SK-N-SH treated with all-trans-retinoic acid at 6 μM for 48 hours (cell line): ENCODE data around the gene BMPR2.

Experiments
- ATAC-seq: fragments of 200-7000 bp; cut with Tn5 transposase; 3 replicates; pipeline ENCODE4 v1.9.1; 2020; ENCODE audit warnings: mild to moderate bottlenecking, moderate library complexity
- ARNTL ChIP-seq: fragments of 450-650 bp; formaldehyde crosslinking; IDR thresholded peaks from 2 replicates; pipeline ENCODE4 v1.5.0; 2020; ENCODE audit warnings: low read depth, mild to moderate bottlenecking, moderate library complexity, borderline replicate concordance
- BACH2 ChIP-seq: fragments of 250-450 bp; sonication (Bioruptor Pico); IDR thresholded peaks from 2 replicates; pipeline ENCODE4 v1.9.0; 2021; ENCODE audit warnings: mild to moderate bottlenecking, borderline replicate concordance
- CSDC2 ChIP-seq: fragments of 250-450 bp; sonication (Bioruptor Pico); IDR thresholded peaks from 2 replicates; pipeline ENCODE4 v1.5.0; 2020; ENCODE audit warnings: mild to moderate bottlenecking, moderate library complexity
- CSRNP3 ChIP-seq: fragments of 250-450 bp; sonication (Bioruptor Pico); IDR thresholded peaks from 2 replicates; pipeline ENCODE4 v1.5.1; 2021; ENCODE audit warnings: mild to moderate bottlenecking, moderate library complexity
- ESRRG ChIP-seq: fragments of 250-450 bp; sonication (Bioruptor Pico); IDR thresholded peaks from 2 replicates; pipeline ENCODE4 v1.6.1; 2021; ENCODE audit warnings: mild to moderate bottlenecking
- GLIS3 ChIP-seq: fragments of 250-450 bp; sonication (Bioruptor Pico); IDR thresholded peaks from 2 replicates; pipeline ENCODE4 v1.5.0; 2020; ENCODE audit warnings: mild to moderate bottlenecking, moderate library complexity
- ISL1 ChIP-seq: fragments of 250-450 bp; sonication (Bioruptor Pico); IDR thresholded peaks from 2 replicates; pipeline ENCODE4 v2.1.2; 2022; ENCODE audit warnings: mild to moderate bottlenecking, moderate library complexity
- OSR1 ChIP-seq: fragments of 250-450 bp; sonication (Bioruptor Pico); IDR thresholded peaks from 2 replicates; pipeline ENCODE4 v1.8.0; 2022; ENCODE audit warnings: moderate library complexity, mild to moderate bottlenecking, inconsistent platforms
- PATZ1 ChIP-seq: fragments of 250-450 bp; sonication (Bioruptor Pico); IDR thresholded peaks from 2 replicates; pipeline ENCODE4 v1.8.0; 2020; ENCODE audit warnings: mild to moderate bottlenecking, moderate library complexity, borderline replicate concordance
- POU6F1 ChIP-seq: fragments of 250-450 bp; sonication (Bioruptor Pico); IDR thresholded peaks from 2 replicates; pipeline ENCODE4 v1.8.0; 2021; ENCODE audit warnings: low read depth, mild to moderate bottlenecking, moderate library complexity, borderline replicate concordance
- PPARA ChIP-seq: fragments of 250-450 bp; sonication (Bioruptor Pico); IDR thresholded peaks from 2 replicates; pipeline ENCODE4 v1.5.0; 2020; ENCODE audit warnings: mild to moderate bottlenecking, borderline replicate concordance
- RARB ChIP-seq: fragments of 250-450 bp; sonication (Bioruptor Pico); IDR thresholded peaks from 2 replicates; pipeline ENCODE4 v1.8.0; 2021; ENCODE audit warnings: mild to moderate bottlenecking, moderate library complexity
- SNAI2 ChIP-seq: fragments of 250-450 bp; sonication (Bioruptor Pico); IDR thresholded peaks from 2 replicates; pipeline ENCODE4 v1.5.0; 2020; ENCODE audit warnings: mild to moderate bottlenecking, moderate library complexity
- TCF4 ChIP-seq: fragments of 250-450 bp; sonication (Bioruptor Pico); IDR thresholded peaks from 2 replicates; pipeline ENCODE4 v1.8.0; 2021; ENCODE audit warnings: mild to moderate bottlenecking, moderate library complexity, borderline replicate concordance
- TOX ChIP-seq: fragments of 250-450 bp; sonication (Bioruptor Pico); IDR thresholded peaks from 2 replicates; pipeline ENCODE4 v1.8.0; 2021; ENCODE audit warnings: mild to moderate bottlenecking, moderate library complexity, borderline replicate concordance
- TSHZ2 ChIP-seq: fragments of 250-450 bp; sonication (Bioruptor Pico); IDR thresholded peaks from 2 replicates; pipeline ENCODE4 v1.5.0; 2020; ENCODE audit warnings: mild to moderate bottlenecking, moderate library complexity
- ZC3H10 ChIP-seq: fragments of 250-450 bp; sonication (Bioruptor Pico); IDR thresholded peaks from 2 replicates; pipeline ENCODE4 v1.5.1; 2021; ENCODE audit warnings: mild to moderate bottlenecking, moderate library complexity
- ZFP3 ChIP-seq: fragments of 250-450 bp; sonication (Bioruptor Pico); IDR thresholded peaks from 2 replicates; pipeline ENCODE4 v1.5.0; 2020; ENCODE audit warnings: mild to moderate bottlenecking, moderate library complexity
- ZFP30 ChIP-seq: fragments of 450-650 bp; formaldehyde crosslinking; IDR thresholded peaks from 2 replicates; pipeline ENCODE4 v1.5.0; 2022; ENCODE audit warnings: mild to moderate bottlenecking, moderate library complexity
- ZNF565 ChIP-seq: fragments of 450-650 bp; formaldehyde crosslinking; conservative IDR thresholded peaks from 2 replicates; pipeline ENCODE4 v1.5.0; 2020; ENCODE audit warnings: low read depth, mild to moderate bottlenecking, moderate library complexity
- ZNF70 ChIP-seq: fragments of 450-650 bp; formaldehyde crosslinking; IDR thresholded peaks from 2 replicates; pipeline ENCODE4 v1.5.0; 2020; ENCODE audit warnings: mild to moderate bottlenecking, moderate library complexity

The BMPR2 gene

GRCh38 chr2:202406445-202406978, 30.4 kb downstream of the BMPR2 start (continued):
- TF ChIP-seq POU6F1 = no peak

GRCh38 chr2:202408546-202409140, 32.5 kb downstream of the BMPR2 start:
- no peak for TF ChIP-seq ESRRG (CRISPR knock-in tag)
- TF ChIP-seq ZC3H10 = no peak
- TF ChIP-seq CSDC2 = no peak
- no peak for TF ChIP-seq ZNF70
- no peak for TF ChIP-seq CSRNP3 (CRISPR knock-in tag)
- no peak for TF ChIP-seq PPARA (CRISPR knock-in tag)
- TF ChIP-seq ZNF565 (CRISPR knock-in tag) = no peak
- no peak for TF ChIP-seq RARB (CRISPR knock-in tag)

GRCh38 chr2:202410092-202410491, 34.0 kb downstream of the BMPR2 start:
- TF ChIP-seq OSR1 (CRISPR knock-in tag) (no peak), BACH2 (CRISPR knock-in tag) (no peak), ZNF565 (CRISPR knock-in tag) (no peak), ESRRG (CRISPR knock-in tag) (no peak), GLIS3 (CRISPR knock-in tag) (no peak), TSHZ2 (CRISPR knock-in tag) (no peak), PATZ1 (CRISPR knock-in tag) (no peak), TOX (CRISPR knock-in tag) (no peak), SNAI2 (CRISPR knock-in tag) (no peak), ZFP3 (no peak), ZNF70 (no peak), CSDC2 (no peak), CSRNP3 (CRISPR knock-in tag) (no peak), ZFP30 (no peak), TCF4 (no peak), ISL1 (CRISPR knock-in tag) (no peak), RARB (CRISPR knock-in tag) (no peak)
- no peak for ATAC-seq

More at GRCh38 chr2:202408546-202409140, 32.5 kb downstream of the BMPR2 start:
- no peak; the same call in 2 of the 3 replicates for ATAC-seq

GRCh38 chr2:202411097-202411496, 35.0 kb downstream of the BMPR2 start:
- ATAC-seq = no peak
- no peak for TF ChIP-seq ESRRG (CRISPR knock-in tag)
- no peak for TF ChIP-seq OSR1 (CRISPR knock-in tag)
- no peak for TF ChIP-seq ISL1 (CRISPR knock-in tag)
- no peak for TF ChIP-seq TSHZ2 (CRISPR knock-in tag)
- TF ChIP-seq TOX (CRISPR knock-in tag) = no peak
- no peak for TF ChIP-seq ARNTL (CRISPR knock-in tag)
- no peak for TF ChIP-seq CSRNP3 (CRISPR knock-in tag)
- no peak for TF ChIP-seq RARB (CRISPR knock-in tag)
- TF ChIP-seq ZFP30 = no peak
